AG04450 (cell line): ENCODE results near the gene AGBL3. TPM values are rescaled to one million over a fixed set of nuclear protein-coding genes. Genes with fewer than 3 reads are reported as not detected.
"Not testable (repeated sequence)": the region's sequence is repeated elsewhere in the genome, so short reads cannot be mapped to it uniquely, and the experiment has no call there.

ENCODE experiments used
- CTCF ChIA-PET: fragments of 300-600, 350-600 bp; formaldehyde crosslinking; extraction: SDS; loops from one replicate; lab custom pipeline; 2022; ENCODE audit warnings: antibody characterized with exemption, inconsistent platforms; lab: Charles Lee
- POLR2A ChIA-PET: fragments of 350-600 bp; formaldehyde crosslinking; extraction: SDS; loops from one replicate; lab custom pipeline; 2021; ENCODE audit warnings: antibody characterized with exemption, inconsistent platforms; lab: Yijun Ruan, JAX
- DNase-seq: peaks from one replicate; pipeline ENCODE4 v3.0.0-alpha.2; 2011; ENCODE audit warnings: low read depth, low spot score
- H3K27ac ChIP-seq: one replicate; pipeline ENCODE4 v1.5.1; 2012; ENCODE audit warnings: low read depth, low read length, control low read depth
- H3K27me3 ChIP-seq: one replicate; pipeline ENCODE4 v1.6.0; 2012; ENCODE audit warnings: low read length; ENCODE audit not compliant: control insufficient read depth, insufficient read depth
- H3K4me3 ChIP-seq: 2 replicates; pipeline ENCODE4 v1.5.1; 2011; ENCODE audit warnings: mild to moderate bottlenecking, low read depth, low read length, control low read depth
- H3K9me3 ChIP-seq: 2 replicates; pipeline ENCODE4 v1.5.1; 2012; ENCODE audit warnings: low read length; ENCODE audit not compliant: control insufficient read depth, insufficient read depth
- CTCF ChIP-seq: IDR thresholded peaks from 2 replicates; pipeline ENCODE4 v1.5.1; 2011; ENCODE audit warnings: low read depth, low read length, control low read depth, inconsistent platforms
- polyA plus RNA-seq: library from polyadenylated mRNA; depleted of rRNA; stranded (reverse); fragments of >200 nt; gene quantifications from 2 replicates; pipeline ENCODE4 v1.2.3, GENCODE V29; 2011

Gene AGBL3
- polyA plus RNA-seq, 1 experiment = 0.38 TPM

- ChIA-PET POLR2A (no interaction called here), CTCF (no interaction called here)
- H3K4me3 ChIP-seq = no peak overlapping the region
- no peaks in the 10 kb centered on the region for H3K27me3 ChIP-seq
- DNase-seq = no peak
- H3K27ac ChIP-seq = no peak overlapping the region
- H3K9me3 ChIP-seq = no peaks in the 10 kb centered on the region; the same call in 1 of the 2 replicates
- no peak for TF ChIP-seq CTCF
Measured at GRCh38 chr7:135114622-135115021, 128.3 kb downstream of the AGBL3 start.

- ChIA-PET POLR2A (no interaction called here), CTCF (no interaction called here)
- Histone ChIP-seq H3K27me3 (no peaks in the 10 kb centered on the region), H3K27ac (no peak overlapping the region), H3K9me3 (no peaks in the 10 kb centered on the region; the same call in 1 of the 2 replicates), H3K4me3 (no peak overlapping the region)
- DNase-seq = no peak
- TF ChIP-seq CTCF = no peak
Measured at GRCh38 chr7:135117096-135117495, 130.8 kb downstream of the AGBL3 start.

GRCh38 chr7:135121868-135122267 is 135.6 kb downstream of the AGBL3 start:
- Histone ChIP-seq H3K9me3 (no peaks in the 10 kb centered on the region; the same call in 1 of the 2 replicates), H3K27ac (no peak overlapping the region), H3K27me3 (no peaks in the 10 kb centered on the region), H3K4me3 (no peak overlapping the region)
- ChIA-PET POLR2A (no interaction called here), CTCF (no interaction called here)
- no peak for DNase-seq
- no peak for TF ChIP-seq CTCF

GRCh38 chr7:135124631-135125030 is 138.3 kb downstream of the AGBL3 start:
- H3K27ac ChIP-seq, H3K4me3 ChIP-seq, POLR2A ChIA-PET, H3K27me3 ChIP-seq, H3K9me3 ChIP-seq, DNase-seq, CTCF ChIA-PET: not testable (repeated sequence)

GRCh38 chr7:135128931-135129330 is 142.6 kb downstream of the AGBL3 start:
- H3K9me3 ChIP-seq = no peaks in the 10 kb centered on the region
- no peaks in the 10 kb centered on the region for H3K27me3 ChIP-seq
- POLR2A ChIA-PET = no interaction called here
- no peak for DNase-seq
- no peak overlapping the region for H3K4me3 ChIP-seq
- TF ChIP-seq CTCF = no peak
- H3K27ac ChIP-seq = no peak overlapping the region
- CTCF ChIA-PET = no interaction called here

GRCh38 chr7:135129579-135129978 is 143.3 kb downstream of the AGBL3 start:
- Histone ChIP-seq H3K27ac (no peak overlapping the region), H3K9me3 (no peaks in the 10 kb centered on the region), H3K27me3 (no peaks in the 10 kb centered on the region), H3K4me3 (no peak overlapping the region)
- POLR2A ChIA-PET = no interaction called here
- CTCF ChIA-PET = no interaction called here
- no peak for DNase-seq
- no peak for TF ChIP-seq CTCF
